ENCODE data around the gene MOCS1.
"Not testable (repeated sequence)": the region's sequence is repeated elsewhere in the genome, so short reads cannot be mapped to it uniquely, and the experiment has no call there.

MOCS1 gene

DNA sequence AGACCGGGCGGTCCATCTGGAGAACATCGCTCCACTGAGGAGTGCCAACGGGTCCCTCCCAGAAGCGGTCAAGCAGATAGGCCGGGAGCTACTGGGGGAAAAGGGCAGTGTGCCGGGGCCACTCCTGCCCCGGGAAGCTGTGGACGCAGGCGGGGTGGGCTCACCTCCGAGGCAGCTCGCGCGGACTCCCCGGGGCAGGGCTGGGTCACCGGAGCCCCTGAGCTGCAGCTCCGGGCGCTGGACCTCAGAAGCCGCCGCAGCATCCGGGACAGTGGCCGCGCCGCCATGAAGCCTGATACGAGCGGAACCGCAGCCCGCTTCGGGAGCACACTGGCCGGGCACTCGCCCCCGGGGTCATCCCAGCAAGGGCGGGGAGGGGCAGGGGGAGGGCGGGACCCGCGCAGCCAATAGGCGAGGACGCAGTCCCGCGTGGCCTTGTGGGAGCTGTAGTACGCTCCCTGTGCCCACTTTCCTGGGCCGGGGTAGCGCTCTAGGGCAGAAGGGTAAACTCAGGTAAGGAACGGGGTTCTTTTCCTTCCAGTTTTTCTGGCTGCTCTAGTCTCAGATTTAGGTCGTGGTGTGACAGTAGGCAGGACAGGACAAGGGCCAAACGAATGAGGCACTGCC, at the start of gene MOCS1:
Gene MOCS1 (minus strand): TSS at position 332 of the 627 bp plus-strand sequence. CDS start 45 bp downstream, at position 287.
- peak; percentile 90 for DNase-seq (ENCODE audit: low spot score)

DNA sequence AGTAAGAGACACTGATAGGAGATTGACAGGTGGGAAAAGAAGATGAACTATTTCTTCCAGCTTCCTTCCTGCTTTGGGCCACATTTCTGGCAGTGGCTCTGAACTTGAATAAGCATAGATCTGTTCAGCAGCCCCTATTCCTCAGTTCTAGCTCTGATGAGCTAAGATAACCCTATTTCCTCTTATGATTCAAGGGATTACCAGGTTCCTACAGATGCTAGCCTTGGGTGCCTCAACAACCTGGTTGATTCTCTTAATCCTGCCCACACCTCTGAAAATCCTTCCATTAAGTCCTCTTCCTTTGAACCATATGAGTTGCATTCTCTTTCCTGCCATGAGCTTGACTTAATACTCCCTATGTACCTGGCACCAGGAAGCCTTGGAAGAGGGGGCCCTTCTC, 49.8 kb upstream of the MOCS1 start:
- DNase-seq (ENCODE audit: low spot score), result no peak

DNA sequence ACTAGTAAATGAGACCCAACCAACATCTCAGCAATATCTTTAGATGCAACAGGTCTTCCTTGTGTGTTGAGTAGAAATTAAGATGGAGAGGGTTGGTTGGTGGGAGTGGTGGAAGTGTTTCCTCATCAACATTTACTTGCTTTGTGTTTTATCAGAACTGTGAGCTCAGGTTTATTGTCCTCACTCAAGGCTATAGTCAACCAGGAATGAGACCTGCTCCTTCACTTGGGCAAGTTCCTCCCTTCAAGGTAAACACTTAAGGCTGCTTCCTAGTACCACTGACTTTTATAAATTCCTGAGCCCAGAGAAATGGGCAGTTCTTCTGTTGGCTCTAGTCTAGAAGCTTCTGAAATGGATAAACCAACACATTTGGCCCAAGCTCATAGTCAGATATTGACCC, 48.9 kb upstream of the MOCS1 start:
- DNase-seq (ENCODE audit: low spot score), result no peak

DNA sequence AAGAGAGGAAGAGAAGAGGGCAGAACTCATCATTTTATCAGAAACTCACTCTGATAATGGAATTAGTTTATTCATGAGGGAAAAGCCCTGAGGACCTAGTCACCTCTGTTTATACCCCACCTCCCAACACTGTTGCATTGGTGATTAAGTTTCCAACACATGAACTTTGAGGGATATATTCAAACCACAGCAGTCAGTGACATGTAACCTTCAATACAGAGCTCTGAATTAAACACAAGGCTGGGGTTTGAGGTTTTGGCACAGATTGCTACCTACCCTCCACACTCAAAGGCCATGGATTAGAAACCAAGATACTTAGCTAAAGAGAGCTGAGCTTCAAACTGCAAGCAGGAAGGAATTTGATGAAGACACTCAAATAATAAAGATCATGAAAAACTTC, 48.5 kb upstream of the MOCS1 start:
- no peak for DNase-seq (ENCODE audit: low spot score)

DNA sequence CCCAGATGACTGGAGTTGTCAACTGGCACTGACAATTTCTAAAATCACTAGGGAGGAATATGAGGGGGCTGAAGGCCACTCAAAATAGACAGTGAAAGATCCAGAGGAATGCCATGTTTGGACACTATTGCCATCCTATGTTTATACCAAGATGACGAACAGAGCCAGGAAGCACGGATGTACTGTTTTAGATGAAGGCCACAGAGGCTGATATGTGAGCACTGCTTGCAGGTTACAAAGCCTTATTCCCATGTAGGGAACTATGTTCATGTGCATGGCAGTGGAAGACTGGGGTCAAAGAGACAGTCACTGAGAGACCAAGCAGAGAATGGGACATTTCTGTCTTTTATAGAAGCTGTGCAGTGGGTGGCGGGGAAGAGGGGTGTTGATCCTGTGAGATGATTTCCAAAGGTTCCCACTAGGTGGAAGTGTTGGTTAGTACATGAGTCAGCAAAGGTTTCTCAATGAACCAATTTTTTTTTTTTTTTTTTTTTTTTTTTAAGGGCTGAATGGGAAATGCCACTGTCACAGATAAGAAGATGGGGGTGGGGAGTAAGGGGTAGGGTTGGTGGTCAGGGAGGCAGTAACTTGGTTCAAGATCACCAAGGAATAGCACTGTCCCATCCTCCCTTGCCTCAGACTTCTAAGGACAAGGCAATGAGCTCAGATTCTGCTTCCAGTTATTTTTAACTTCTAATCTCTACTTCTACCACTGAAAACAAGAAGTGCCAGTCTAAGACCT, 46.7 kb upstream of the MOCS1 start:
- DNase-seq (ENCODE audit: low spot score), result peak; percentile 73

DNA sequence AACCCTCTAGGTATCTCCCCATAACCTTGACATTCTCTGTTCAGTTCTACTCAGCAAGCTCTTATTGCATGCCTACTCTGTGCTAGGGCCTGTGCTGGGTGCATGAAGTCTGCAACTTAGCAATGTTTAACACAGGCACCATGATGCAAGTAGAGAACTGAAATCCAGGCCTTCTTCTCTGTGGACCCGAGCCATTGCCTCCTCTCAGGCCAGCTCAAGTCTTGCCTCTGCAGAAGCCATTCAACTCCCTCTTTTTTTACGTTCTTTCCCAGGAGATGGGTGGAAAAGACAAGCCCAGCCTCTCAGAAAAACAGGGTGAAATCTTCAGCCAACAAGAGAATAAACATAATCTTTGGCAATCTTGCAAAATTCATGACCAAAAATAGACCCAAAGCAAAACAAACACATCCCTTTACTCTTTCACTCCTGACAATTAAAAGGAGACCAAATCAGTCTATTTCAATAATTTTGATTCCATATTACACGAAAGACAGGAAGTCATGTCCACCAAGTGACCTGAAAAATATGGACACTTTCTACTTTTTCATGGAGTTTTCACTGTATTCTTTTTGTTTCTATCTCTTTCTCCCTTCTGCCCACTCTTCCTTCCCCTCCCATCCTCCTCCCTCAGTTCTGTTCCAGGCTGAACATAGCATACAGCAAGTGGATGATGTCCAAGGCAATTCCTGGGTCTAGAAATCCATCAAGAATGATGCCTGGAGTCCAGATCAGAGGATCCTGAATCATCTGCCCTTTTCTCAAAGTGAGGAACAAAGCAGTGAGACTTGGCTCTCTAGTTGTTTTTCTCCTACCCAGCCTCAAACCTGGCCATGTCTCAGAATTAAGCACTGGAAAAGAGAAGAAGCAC, 45.4 kb upstream of the MOCS1 start:
- DNase-seq (ENCODE audit: low spot score), result no peak

DNA sequence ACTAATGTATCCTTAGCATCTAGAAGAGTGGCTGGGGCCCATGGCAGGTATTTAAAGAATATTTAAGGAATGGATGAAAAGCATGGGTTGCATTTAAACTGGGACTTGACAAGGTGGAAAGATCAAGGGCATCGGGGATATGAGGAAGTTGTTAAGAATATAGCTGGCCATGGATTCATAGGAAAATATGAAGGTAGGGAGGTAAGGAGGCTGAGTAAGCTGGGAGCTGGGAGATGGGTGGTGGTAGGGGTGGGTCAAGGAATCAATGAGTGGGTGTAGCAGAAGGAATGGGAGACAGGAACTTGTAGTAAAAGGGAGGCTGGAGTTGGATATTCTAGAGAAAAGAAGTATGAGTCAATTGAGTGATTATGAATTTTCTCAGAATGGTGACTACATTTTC, 44.0 kb upstream of the MOCS1 start:
- no peak for DNase-seq (ENCODE audit: low spot score)

DNA sequence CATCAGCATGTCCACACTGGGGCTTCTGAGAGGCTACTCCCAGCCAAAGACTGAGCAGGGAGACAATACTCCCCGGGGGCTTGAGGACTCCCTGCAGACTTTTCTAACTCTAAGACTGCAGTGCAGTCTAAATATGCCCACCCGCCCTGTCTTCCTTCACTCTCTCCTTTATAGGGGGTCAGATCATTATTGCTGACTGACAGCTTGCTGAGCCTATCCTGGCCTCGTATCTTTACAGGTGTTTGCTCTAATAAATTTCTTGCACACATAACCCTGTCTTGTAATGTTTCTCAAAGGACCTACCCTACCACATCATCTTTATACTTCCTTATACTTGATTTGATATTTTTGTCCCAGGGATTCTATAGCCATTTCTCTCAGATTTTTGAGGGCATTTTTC, 39.4 kb upstream of the MOCS1 start:
- no peak for DNase-seq (ENCODE audit: low spot score)

DNA sequence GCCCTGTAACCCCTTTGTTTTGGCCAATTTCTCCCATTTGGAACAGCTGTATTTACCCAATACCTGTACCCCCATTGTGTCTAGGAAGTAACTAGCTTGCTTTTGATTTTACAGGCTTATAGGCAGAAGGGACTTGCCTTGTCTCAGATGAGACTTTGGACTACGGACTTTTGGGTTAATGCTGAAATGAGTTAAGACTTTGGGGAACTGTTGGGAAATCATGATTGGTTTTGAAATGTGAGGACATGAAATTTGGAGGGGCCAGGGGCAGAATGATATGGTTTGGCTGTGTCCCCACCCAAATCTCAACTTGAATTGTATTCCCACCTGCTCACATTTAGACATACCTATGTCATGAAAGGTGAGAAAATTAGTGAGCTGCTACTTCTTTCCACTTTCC, 38.5 kb upstream of the MOCS1 start:
- DNase-seq (ENCODE audit: low spot score), result not testable (repeated sequence)

DNA sequence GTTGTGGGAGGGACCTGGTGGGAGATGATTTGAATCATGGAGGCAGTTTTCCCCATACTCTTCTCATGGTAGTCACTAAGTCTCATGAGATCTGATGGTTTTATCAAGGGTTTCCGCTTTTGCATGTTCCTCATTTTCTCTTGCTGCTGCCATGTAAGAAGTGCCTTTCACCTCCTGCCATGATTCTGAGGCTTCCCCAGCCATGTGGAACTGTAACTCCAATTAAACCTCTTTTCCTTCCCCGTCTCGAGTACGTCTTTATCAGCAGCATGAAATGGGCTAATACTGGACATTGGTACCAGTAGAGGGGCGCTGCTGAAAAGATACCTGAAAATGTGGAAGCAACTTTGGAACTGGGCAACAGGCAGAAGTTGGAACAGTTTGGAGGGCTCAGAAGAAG, 36.9 kb upstream of the MOCS1 start:
- DNase-seq (ENCODE audit: low spot score), result not testable (repeated sequence)

DNA sequence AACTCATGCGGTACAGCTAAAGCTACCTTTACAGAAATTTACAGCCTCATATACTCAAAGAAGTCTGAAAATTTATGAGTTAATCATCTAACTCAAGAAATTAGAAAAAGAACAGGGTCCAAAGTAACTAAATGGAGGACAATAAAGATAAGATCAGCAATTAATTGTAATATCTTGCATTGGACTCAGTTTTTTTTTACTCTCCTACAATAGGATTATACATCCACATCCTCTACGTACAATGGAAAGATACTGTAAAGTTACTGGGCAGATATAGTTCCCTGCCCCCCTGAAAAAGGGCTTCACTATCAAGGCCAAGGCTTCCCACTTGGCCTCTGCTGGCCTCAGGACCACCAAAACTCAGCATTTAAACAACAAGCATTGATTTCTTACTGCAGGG, 31.5 kb upstream of the MOCS1 start:
- DNase-seq (ENCODE audit: low spot score), result no peak

DNA sequence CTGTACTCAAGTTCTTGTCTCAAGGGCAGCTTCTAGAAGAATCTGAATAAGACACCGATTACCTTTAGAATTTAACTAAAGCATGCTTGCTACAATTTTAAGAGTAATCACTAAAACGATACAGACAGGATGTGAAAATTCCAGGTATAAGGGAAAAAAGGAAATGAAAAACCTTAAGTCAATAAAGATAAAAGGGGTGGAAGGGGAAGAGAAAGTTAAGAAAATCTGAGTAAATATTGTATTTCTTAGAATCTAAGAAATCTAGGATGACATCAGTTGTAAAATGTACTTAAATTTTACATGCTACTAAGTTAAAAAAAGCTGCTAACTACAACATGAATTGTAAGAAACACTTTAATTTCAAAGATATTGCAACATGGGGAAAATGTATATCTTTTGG, 30.3 kb upstream of the MOCS1 start:
- DNase-seq (ENCODE audit: low spot score), result no peak

DNA sequence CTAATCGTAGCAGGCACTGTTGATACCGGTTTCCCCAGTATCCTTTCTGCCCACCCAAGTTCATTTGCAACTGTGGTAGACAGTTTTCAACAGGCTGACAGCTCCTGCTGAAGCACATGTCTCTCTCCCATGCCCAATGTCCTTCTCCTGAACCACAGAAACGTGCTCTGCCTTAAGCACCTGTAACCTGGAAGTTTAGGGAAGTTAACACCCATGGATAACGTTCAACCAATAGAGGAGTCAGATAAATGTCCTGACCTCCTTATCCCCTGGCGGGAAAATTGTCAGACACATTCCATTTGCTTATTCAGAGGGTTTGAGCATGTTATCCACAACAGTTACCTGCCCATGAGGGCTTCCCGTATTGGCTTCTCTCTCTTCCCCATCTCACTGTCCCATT, 29.8 kb upstream of the MOCS1 start:
- no peak for DNase-seq (ENCODE audit: low spot score)

DNA sequence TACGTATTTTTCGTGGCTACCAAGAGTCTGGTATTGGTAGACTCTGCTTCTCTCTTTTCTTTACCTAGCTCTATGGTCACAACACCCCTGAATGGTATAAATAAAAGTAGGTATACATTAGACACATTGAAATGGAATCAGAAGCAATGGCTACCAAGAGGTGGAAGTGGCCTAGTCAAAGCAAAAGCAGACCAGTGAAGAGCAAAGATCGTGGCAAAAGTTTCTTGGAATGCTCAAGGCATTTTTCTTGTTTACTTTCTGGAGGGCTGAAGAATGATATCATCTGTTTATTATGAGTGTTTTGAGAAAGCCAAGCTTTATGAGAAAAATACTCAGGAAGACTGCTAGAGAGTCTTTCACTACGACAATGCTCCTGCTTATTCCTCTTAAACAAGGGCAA, 28.6 kb upstream of the MOCS1 start:
- peak; percentile 22 for DNase-seq (ENCODE audit: low spot score)

DNA sequence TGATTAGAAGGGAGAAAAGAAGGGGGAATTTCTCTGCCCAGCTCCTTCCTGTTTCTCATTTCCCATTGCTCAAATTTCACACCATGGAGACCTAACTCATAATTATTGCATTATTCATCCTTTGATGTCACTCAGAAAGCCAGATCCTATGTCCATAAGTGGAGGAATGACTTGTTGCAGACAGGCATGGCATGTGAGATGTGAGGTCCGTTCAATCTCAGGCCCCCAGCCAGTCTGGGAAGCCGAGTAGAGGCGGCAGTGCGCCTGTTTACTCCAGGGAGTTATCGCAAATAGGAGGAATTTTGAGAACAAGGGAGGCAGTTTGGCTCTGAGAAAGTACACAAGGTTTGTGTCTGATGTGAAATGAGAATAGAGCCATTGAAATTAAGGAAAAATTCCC, 26.9 kb upstream of the MOCS1 start:
- peak; percentile 18 for DNase-seq (ENCODE audit: low spot score)

DNA sequence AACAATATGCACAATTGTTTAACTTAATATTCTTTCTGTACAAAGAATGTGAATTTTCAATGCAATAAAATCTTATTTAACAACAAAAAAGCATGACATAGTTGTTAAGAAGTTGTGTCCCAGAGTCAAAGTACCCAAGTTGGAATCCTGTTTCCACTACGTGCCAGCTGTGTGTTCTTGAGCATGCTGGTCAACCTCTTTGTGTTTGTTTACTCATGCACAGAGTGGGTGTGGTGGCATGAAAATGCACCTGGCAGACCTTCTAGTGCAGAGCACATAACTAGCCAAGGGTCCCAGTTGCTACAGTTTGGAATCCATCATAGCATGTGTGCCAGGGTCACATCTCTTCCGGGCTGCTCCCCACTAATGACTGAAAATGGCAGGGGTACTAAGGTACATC, 24.7 kb upstream of the MOCS1 start:
- DNase-seq (ENCODE audit: low spot score), result no peak

DNA sequence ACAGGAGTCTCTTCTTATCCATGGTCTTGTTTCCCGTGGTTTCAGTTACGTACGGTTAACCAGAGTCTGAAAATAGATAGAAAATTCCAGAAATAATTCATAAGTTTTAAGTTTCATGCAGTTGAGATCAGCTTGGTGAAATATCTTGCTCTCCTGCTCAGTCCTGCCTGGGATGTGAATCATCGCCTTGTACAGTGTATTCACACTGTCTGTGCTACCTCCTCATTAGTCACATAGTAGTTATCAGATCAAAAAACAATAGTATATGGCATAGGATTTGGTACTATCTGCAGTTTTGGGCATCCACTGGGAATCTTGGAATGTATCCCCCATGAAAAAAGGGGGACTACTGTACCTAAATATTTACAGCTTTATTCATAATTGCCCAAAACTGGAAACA, 22.7 kb upstream of the MOCS1 start:
- no peak for DNase-seq (ENCODE audit: low spot score)

DNA sequence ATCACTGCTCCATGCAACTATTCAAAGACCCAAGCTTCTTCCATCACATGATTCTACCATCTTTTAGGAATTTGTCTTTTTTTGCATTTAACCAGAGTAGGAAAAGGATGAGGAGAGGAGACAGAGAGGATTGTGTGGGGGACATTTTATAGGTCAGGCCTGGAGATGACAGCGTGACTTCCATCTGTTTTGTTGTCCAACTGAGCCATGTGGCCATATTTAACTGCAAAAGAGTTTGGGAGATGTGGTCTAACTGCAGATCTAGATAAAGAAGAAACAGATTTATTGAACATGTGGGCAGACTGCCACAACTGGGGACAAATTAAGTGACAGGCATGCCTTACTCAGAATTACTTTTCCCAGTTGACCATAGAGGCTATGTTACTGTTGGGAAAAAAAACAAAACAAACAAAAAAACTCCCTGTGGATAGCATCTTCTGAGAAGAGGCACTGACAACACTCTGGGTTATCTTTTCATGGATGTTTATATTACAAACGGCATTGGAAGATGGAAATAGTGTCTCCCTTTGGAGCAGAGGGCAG, 18.9 kb upstream of the MOCS1 start:
- no peak for DNase-seq (ENCODE audit: low spot score)

DNA sequence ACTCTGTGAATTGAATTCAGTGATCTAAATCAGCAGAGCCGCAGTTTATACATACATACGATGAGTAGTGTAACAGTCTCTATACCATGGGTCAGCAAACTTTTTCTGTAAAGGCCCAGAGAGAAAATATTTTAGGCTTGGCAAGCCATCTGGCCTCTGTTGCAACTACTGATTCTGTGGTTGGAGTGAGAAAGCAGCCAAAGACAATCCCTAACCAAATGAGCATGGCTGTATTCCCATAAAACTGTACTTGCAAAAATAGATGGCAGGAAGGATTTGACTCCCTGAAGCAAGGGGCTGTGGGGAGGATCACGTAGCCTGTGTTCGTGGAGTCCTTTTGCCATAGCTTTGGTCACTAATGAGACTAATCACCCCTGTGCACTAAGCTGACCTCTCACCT, 17.9 kb upstream of the MOCS1 start:
- DNase-seq (ENCODE audit: low spot score), result peak; percentile 54

DNA sequence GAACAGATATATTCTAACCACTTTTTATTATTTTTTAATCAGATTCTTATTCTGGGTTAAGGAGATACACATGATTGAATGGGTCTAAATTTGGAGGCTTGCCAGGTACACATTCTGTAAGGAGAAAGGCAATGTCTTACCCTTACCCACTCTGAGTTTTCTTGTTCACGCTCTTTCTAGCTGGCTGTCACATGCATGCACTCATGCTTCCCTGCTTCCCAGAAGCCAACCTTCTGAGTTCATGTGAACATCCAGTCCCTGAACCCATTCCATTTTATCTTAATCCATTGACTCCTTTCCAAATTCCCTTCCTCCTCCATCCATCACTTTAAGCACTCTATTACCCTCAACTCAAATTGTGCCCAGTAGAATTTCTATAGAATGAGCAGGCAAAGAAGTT, 17.5 kb upstream of the MOCS1 start:
- no peak for DNase-seq (ENCODE audit: low spot score)

DNA sequence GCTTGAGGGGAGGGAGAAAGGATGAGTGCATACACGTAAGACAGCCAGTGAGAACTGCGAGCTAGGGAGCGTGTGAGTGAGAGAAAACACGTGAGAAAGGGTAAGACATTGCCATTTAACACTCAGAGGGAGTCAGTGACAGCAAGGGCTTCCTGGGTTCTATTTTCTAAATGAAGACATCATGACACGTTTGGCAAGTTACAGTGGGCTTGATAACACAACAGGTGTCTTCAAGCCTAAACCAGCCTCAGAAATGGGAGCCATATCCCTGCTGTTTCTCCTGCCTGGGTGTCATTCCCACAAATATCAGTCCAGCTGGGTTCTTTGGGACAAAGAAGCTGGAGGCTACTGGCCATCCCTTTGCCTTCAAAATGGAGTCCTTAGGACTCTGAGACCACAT, 16.9 kb upstream of the MOCS1 start:
- DNase-seq (ENCODE audit: low spot score), result no peak

DNA sequence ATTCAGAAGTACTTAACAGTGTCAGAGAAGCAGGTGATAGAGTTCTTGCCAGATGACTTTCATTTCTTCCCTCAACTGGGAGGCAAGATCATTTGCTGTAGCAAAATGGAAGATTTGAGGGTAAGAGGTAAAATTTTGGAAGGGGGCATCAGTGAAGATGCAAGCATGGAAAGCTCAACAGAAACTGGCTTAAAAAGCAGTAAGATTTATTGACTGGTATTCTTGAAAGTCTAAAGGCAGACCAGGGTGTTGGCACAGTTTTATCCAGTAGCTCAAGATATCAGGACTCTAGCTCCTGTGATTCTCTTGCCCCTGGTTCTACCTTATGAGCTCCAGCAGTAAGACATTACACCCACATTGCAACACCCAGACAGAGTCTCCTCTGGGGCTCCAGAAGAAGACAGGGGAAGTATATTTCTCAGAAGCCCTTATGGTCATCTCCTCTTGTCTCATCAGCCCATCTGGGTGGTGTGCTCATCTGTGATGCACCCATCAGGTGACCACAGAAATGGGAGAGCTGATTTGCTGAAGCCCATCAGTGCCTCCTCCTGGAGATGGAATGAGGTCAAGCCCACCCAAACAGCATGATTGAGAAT, 16.0 kb upstream of the MOCS1 start:
- no peak for DNase-seq (ENCODE audit: low spot score)

Data from AG08395 (cell line).